AG10803 (cell line): ENCODE measurements around the gene PHF20.

Experiments used
- DNase-seq: peaks from one replicate; pipeline ENCODE4 v3.0.0; 2010; ENCODE audit warnings: low read depth
- H3K4me3 ChIP-seq: 2 replicates; pipeline ENCODE4 v1.5.1; 2011; ENCODE audit warnings: mild to moderate bottlenecking, low read length, control low read depth
- CTCF ChIP-seq: conservative IDR thresholded peaks from 2 replicates; pipeline ENCODE4 v1.5.1; 2011; ENCODE audit warnings: mild to moderate bottlenecking, low read length, control low read depth, inconsistent platforms

The PHF20 gene

GRCh38 chr20:35735826-35736470, 35.9 kb upstream of the PHF20 start:
- DNase-seq = peak; percentile 49
- H3K4me3 ChIP-seq = no peak overlapping the region
- TF ChIP-seq CTCF = no peak

GRCh38 chr20:35737865-35738333, 33.9 kb upstream of the PHF20 start:
- TF ChIP-seq CTCF = no peak

DNA sequence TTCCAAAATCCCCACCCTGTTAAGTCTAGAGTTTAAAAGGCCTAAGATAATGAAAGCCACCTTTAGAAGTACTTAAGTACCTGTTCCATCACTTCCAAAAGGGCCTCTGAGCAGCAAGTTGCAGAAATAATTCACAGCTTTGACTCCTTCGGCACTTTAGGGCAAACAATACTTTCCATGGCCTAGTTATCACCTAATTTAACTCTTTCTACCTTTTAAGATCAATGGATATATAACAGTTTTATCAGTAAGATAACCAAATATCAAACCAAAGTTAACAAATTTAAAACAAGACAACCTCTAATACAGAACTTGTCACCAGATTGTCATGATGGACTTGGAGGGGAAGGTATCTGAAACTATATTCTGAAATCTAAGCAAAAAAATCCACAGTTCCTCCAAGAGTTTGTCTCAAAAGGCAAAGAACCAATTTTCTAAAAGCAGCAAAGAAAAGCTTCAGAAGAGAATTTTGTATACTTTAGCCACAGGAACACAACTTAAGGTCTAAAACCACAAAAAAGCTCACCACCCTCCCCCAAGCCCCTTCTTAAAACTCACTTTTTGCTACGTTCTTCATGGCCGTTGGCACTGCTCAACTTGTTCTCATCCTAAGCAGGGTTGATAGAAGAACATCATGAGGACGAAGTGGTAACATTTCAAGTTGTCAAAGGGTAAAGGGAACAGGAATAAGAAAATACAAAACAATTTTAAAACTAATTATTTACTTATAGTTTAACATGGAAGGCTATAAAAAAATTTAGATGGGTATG, 33.2 kb upstream of the PHF20 start:
- no peak for DNase-seq
- H3K4me3 ChIP-seq = no peak overlapping the region
- TF ChIP-seq CTCF = no peak

More at GRCh38 chr20:35737865-35738333, 33.9 kb upstream of the PHF20 start:
- H3K4me3 ChIP-seq = no peak overlapping the region
- no peak for DNase-seq

GRCh38 chr20:35739294-35740163, 32.3 kb upstream of the PHF20 start:
- peak; percentile 61 for TF ChIP-seq CTCF
- H3K4me3 ChIP-seq = peak overlapping the region; percentile 88
- DNase-seq = peak; percentile 58

GRCh38 chr20:35741892-35742740, 29.7 kb upstream of the PHF20 start, which contains the start of gene RBM39:
TSS of gene RBM39 (minus strand) at chr20:35742260. CDS start at chr20:35740874, 1,386 bp downstream.
- H3K4me3 ChIP-seq = peak within 1 kb of the TSS; percentile 88
- peak; percentile 100 for DNase-seq
- peak; percentile 50 for TF ChIP-seq CTCF
